Smooth muscle cell (in vitro differentiated cells): ENCODE data around the gene PET100. TPM values are rescaled to one million over a fixed set of nuclear protein-coding genes. Genes with fewer than 3 reads are reported as not detected.

Source experiments
- DNase-seq: peaks from one replicate; lab custom pipeline; 2025; ENCODE audit not compliant: unreplicated experiment; lab: John Stamatoyannopoulos, UW
- H2AFZ ChIP-seq: fragments of 200-600 bp; sonication (generic); 2 replicates; pipeline ENCODE4 v1.6.0; 2016; ENCODE audit warnings: antibody characterized with exemption, low read depth, mild to moderate bottlenecking
- H3F3A ChIP-seq: fragments of 200-600 bp; sonication (generic); 2 replicates; pipeline ENCODE4 v1.6.0; 2017; ENCODE audit warnings: antibody characterized with exemption, low read depth
- H3K27ac ChIP-seq: fragments of 200-600 bp; sonication (generic); 2 replicates; pipeline ENCODE4 v1.5.1; 2016; ENCODE audit warnings: low read depth, mild to moderate bottlenecking
- H3K27me3 ChIP-seq: fragments of 200-600 bp; sonication (generic); 2 replicates; pipeline ENCODE4 v1.6.1; 2016; ENCODE audit warnings: low read depth, mild to moderate bottlenecking
- H3K36me3 ChIP-seq: fragments of 200-600 bp; sonication (generic); 2 replicates; pipeline ENCODE4 v1.5.1; 2016; ENCODE audit warnings: low read depth
- H3K4me1 ChIP-seq: fragments of 200-600 bp; sonication (generic); 2 replicates; pipeline ENCODE4 v1.5.1; 2016; ENCODE audit warnings: low read depth
- H3K4me2 ChIP-seq: fragments of 200-600 bp; sonication (generic); 2 replicates; pipeline ENCODE4 v1.6.0; 2016; ENCODE audit warnings: mild to moderate bottlenecking
- H3K4me3 ChIP-seq: fragments of 200-600 bp; sonication (generic); 2 replicates; pipeline ENCODE4 v1.5.1; 2016; ENCODE audit warnings: mild to moderate bottlenecking
- H3K79me2 ChIP-seq: fragments of 200-600 bp; sonication (generic); 2 replicates; pipeline ENCODE4 v1.6.0; 2016; ENCODE audit warnings: low read depth, mild to moderate bottlenecking
- H3K9ac ChIP-seq: fragments of 200-600 bp; sonication (generic); 2 replicates; pipeline ENCODE4 v1.6.0; 2016; ENCODE audit warnings: low read depth
- H3K9me3 ChIP-seq: fragments of 200-600 bp; sonication (generic); replicated peaks from 2 replicates; pipeline ENCODE4 v1.5.1; 2016; ENCODE audit warnings: low read depth
- H4K20me1 ChIP-seq: fragments of 200-600 bp; sonication (generic); 2 replicates; pipeline ENCODE4 v1.6.0; 2016; ENCODE audit warnings: low read depth
- CTCF ChIP-seq: fragments of 200-600 bp; sonication (generic); IDR thresholded peaks from 2 replicates; pipeline ENCODE4 v1.5.1; 2017; ENCODE audit warnings: borderline replicate concordance, mild to moderate bottlenecking, antibody characterized with exemption; ENCODE audit not compliant: insufficient read depth, poor library complexity, severe bottlenecking
- WGBS: methylation state at CpG from one replicate; pipeline ENCODE4 v1.1.7; 2016; ENCODE audit warnings: low lambda C conversion rate; 5-methylcytosine and 5-hydroxymethylcytosine counted together
- polyA plus RNA-seq: library from polyadenylated mRNA; unstranded; fragments of >200 nt; fragmentation: Nextera tagmentation; extraction: Ambion mirVana; gene quantifications from 2 replicates; pipeline ENCODE4 v1.2.1, GENCODE V29; 2016
- total RNA-seq: library from RNA; depleted of rRNA; stranded (reverse); fragments of >200 nt; gene quantifications from 2 replicates; pipeline ENCODE4 v1.2.3, GENCODE V29; 2014

PET100 gene
- total and polyA plus RNA-seq, 2 experiments from 2014 or later, result 22.1 to 354 TPM

GRCh38 chr19:7607212-7607873, 22.2 kb upstream of the PET100 start:
- H3K79me2 ChIP-seq, result no peaks in the 10 kb centered on the region
- no peaks in the 10 kb centered on the region for H3K9me3 ChIP-seq
- H3K27me3 ChIP-seq, result no peaks in the 10 kb centered on the region
- no peak overlapping the region for H3K27ac ChIP-seq
- WGBS, result 92% methylated on average over 8 of the region's 10 CpGs
- no peaks in the 10 kb centered on the region for H3F3A ChIP-seq
- no peaks in the 10 kb centered on the region for H3K36me3 ChIP-seq
- DNase-seq, result no peak
- no peak overlapping the region for H2AFZ ChIP-seq
- no peaks in the 10 kb centered on the region for H3K4me1 ChIP-seq
- no peak for TF ChIP-seq CTCF
- H4K20me1 ChIP-seq, result no peaks in the 10 kb centered on the region
- no peak overlapping the region for H3K4me2 ChIP-seq
- H3K4me3 ChIP-seq, result no peak overlapping the region
- H3K9ac ChIP-seq, result no peak overlapping the region

- Histone ChIP-seq H4K20me1 (no peaks in the 10 kb centered on the region), H3K79me2 (no peaks in the 10 kb centered on the region), H3K36me3 (no peaks in the 10 kb centered on the region), H2AFZ (no peak overlapping the region), H3K27ac (no peak overlapping the region), H3K9me3 (no peaks in the 10 kb centered on the region), H3F3A (no peaks in the 10 kb centered on the region), H3K4me1 (no peaks in the 10 kb centered on the region), H3K9ac (no peak overlapping the region), H3K4me2 (no peak overlapping the region), H3K27me3 (no peaks in the 10 kb centered on the region), H3K4me3 (no peak overlapping the region)
- WGBS, result 94% methylated on average over 19 of the region's 25 CpGs
- DNase-seq, result no peak
- TF ChIP-seq CTCF, result no peak
Observed at GRCh38 chr19:7607874-7608560, 21.6 kb upstream of the PET100 start.

GRCh38 chr19:7610491-7611240, 18.9 kb upstream of the PET100 start:
- no peak for DNase-seq
- 95% methylated on average over 16 of the region's 31 CpGs for WGBS
- H2AFZ ChIP-seq, result no peak overlapping the region
- no peak overlapping the region for H3K4me2 ChIP-seq
- no peaks in the 10 kb centered on the region for H3K79me2 ChIP-seq
- H3K4me1 ChIP-seq, result no peaks in the 10 kb centered on the region
- no peaks in the 10 kb centered on the region for H4K20me1 ChIP-seq
- no peak overlapping the region for H3K4me3 ChIP-seq
- no peaks in the 10 kb centered on the region for H3K36me3 ChIP-seq
- H3K9ac ChIP-seq, result no peak overlapping the region
- no peak overlapping the region for H3K27ac ChIP-seq
- H3F3A ChIP-seq, result no peaks in the 10 kb centered on the region
- H3K9me3 ChIP-seq, result no peaks in the 10 kb centered on the region
- H3K27me3 ChIP-seq, result no peaks in the 10 kb centered on the region
- no peak for TF ChIP-seq CTCF
